8988T (cell line): ENCODE measurements around the gene UBE2I.
"Not testable (repeated sequence)": the region's sequence is repeated elsewhere in the genome, so short reads cannot be mapped to it uniquely, and the experiment has no call there.

Source experiments
- DNase-seq: peaks from one replicate; pipeline ENCODE4 v3.0.0; 2011

Gene UBE2I

GRCh38 chr16:1293921-1294656, 15.3 kb upstream of the UBE2I start:
- no peak for DNase-seq

GRCh38 chr16:1295465-1295864, 14.0 kb upstream of the UBE2I start:
- no peak for DNase-seq

GRCh38 chr16:1296688-1297017, 12.8 kb upstream of the UBE2I start:
- DNase-seq, result not testable (repeated sequence)

- no peak for DNase-seq
Observed at GRCh38 chr16:1297018-1297696, 12.3 kb upstream of the UBE2I start.

GRCh38 chr16:1298406-1298805, 11.0 kb upstream of the UBE2I start:
- DNase-seq, result no peak

- no peak for DNase-seq
Observed at GRCh38 chr16:1299012-1299867, 10.2 kb upstream of the UBE2I start.

- no peak for DNase-seq
Observed at GRCh38 chr16:1299868-1300203, 9.6 kb upstream of the UBE2I start.

GRCh38 chr16:1300664-1301476, 8.6 kb upstream of the UBE2I start:
- peak; percentile 91 for DNase-seq

GRCh38 chr16:1301562-1301961, 7.9 kb upstream of the UBE2I start:
- no peak for DNase-seq

GRCh38 chr16:1305823-1306222, 3.6 kb upstream of the UBE2I start:
- no peak for DNase-seq

- DNase-seq, result no peak
Observed at GRCh38 chr16:1306334-1306733, 3.1 kb upstream of the UBE2I start.

GRCh38 chr16:1308036-1308976, 1.1 kb upstream of the UBE2I start:
- no peak for DNase-seq

- no peak for DNase-seq
Observed at GRCh38 chr16:1309888-1310831, 724 bp downstream of the UBE2I start.

- DNase-seq, result no peak
Observed at GRCh38 chr16:1310832-1311200, 1.4 kb downstream of the UBE2I start.

GRCh38 chr16:1311212-1311737, 1.8 kb downstream of the UBE2I start:
- no peak for DNase-seq

- DNase-seq, result no peak
Observed at GRCh38 chr16:1311738-1312466, 2.5 kb downstream of the UBE2I start.

- no peak for DNase-seq
Observed at GRCh38 chr16:1312467-1312816, 3.0 kb downstream of the UBE2I start.

- DNase-seq, result no peak
Observed at GRCh38 chr16:1312903-1313302, 3.5 kb downstream of the UBE2I start.

- no peak for DNase-seq
Observed at GRCh38 chr16:1313721-1314369, 4.4 kb downstream of the UBE2I start.
